ENCODE data around the gene BACE2. TPM values are rescaled to one million over a fixed set of nuclear protein-coding genes. Genes with fewer than 3 reads are reported as not detected.
"Not testable (repeated sequence)": the region's sequence is repeated elsewhere in the genome, so short reads cannot be mapped to it uniquely, and the experiment has no call there.

Gene BACE2
- polyA plus RNA-seq, 5 donors, result 26.9 to 37.5 (median 34.4) TPM

GRCh38 chr21:41267346-41267745 lies 99.4 kb downstream of the BACE2 start:
- DNase-seq, result no peak

- DNase-seq, result no peak
Measured at GRCh38 chr21:41269535-41269934, 101.6 kb downstream of the BACE2 start.

- no peak for DNase-seq
Measured at GRCh38 chr21:41277196-41277595, 109.2 kb downstream of the BACE2 start.

GRCh38 chr21:41277846-41278245 lies 109.9 kb downstream of the BACE2 start:
- no peak for DNase-seq

- DNase-seq, result no peak
Measured at GRCh38 chr21:41280115-41280919, 112.4 kb downstream of the BACE2 start.

- no peak for DNase-seq
Measured at GRCh38 chr21:41282412-41282811, 114.5 kb downstream of the BACE2 start.

GRCh38 chr21:41283211-41283818 lies 115.4 kb downstream of the BACE2 start:
- DNase-seq, result peak; percentile 60 to 74

GRCh38 chr21:41289431-41289830 lies 121.5 kb downstream of the BACE2 start:
- no peak for DNase-seq

GRCh38 chr21:41290106-41290799 lies 122.3 kb downstream of the BACE2 start:
- no peak for DNase-seq

- no peak for DNase-seq
Measured at GRCh38 chr21:41294548-41295231, 126.7 kb downstream of the BACE2 start.

- DNase-seq, result no peak
Measured at GRCh38 chr21:41295721-41296254, 127.8 kb downstream of the BACE2 start.

GRCh38 chr21:41302976-41303375 lies 135.0 kb downstream of the BACE2 start:
- DNase-seq, result no peak

GRCh38 chr21:41304068-41304720 lies 136.2 kb downstream of the BACE2 start:
- no peak for DNase-seq

- no peak for DNase-seq
Measured at GRCh38 chr21:41307219-41307618, 139.3 kb downstream of the BACE2 start.

GRCh38 chr21:41313285-41314164 lies 145.6 kb downstream of the BACE2 start:
- not testable (repeated sequence) for DNase-seq

- DNase-seq, result no peak
Measured at GRCh38 chr21:41315726-41316125, 147.8 kb downstream of the BACE2 start.

GRCh38 chr21:41316200-41317062 lies 148.5 kb downstream of the BACE2 start, which contains the start of gene FAM3B:
Gene FAM3B, plus strand, starts transcription at chr21:41316801. Its CDS starts 79 bp downstream, at chr21:41316880.
- peak in 1 of 2 donors; percentile 14 for DNase-seq

- DNase-seq, result no peak
Measured at GRCh38 chr21:41317063-41317392, 149.1 kb downstream of the BACE2 start.

- no peak for DNase-seq
Measured at GRCh38 chr21:41317458-41317857, 149.5 kb downstream of the BACE2 start.
